HG03439 (cell line): ENCODE results near the gene ZFP69B.

ENCODE experiments used
- ATAC-seq: cut with Tn5 transposase; IDR thresholded peaks from one replicate; pipeline ENCODE4 v1.9.1; 2021; ENCODE audit warnings: mild to moderate bottlenecking, moderate library complexity; ENCODE audit not compliant: unreplicated experiment

ZFP69B gene

DNA sequence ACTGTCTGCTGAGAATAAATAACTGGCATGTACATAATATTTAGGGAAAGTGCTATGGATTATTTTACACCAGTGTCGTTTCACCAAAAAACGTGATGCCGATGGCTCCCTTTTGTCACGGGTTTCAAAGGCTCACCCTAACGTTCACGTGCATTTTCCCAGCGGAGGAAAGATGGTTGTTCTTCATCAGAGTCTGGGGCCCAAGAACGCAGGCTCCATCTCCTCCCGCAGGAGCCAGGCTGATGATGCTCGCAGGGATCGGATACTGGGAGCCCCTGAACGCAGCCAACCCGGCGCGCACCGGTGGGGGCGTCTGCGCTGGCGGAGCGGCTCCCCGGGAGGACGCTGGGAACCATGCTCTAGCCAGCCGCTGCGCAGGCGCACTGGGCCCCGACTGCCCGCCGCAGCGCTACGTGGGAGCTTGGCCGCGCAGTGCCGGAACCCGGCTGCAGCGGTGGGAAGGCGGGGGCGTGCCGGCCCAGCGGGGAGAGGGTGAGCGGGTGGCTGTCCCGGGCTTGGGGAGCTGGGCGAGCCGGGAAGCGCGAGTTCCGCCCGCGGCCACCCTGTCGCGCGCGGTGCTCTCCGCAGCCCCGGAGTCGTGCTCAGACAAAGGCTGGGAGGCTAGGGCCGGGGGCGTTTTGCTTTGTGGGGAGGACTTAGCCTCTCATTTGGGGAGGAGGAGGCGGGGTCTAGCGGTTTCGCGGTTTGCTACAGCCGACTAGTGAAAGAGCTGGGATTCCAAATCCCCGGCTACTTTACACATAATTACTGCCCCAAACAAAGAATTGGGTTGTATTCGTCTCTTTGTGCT is at the start of gene ZFP69B:
ZFP69B (plus strand) TSS at position 793 of the 811 bp plus-strand sequence. CDS start 486 bp downstream, outside the sequence.
- ATAC-seq = peak; percentile 76

DNA sequence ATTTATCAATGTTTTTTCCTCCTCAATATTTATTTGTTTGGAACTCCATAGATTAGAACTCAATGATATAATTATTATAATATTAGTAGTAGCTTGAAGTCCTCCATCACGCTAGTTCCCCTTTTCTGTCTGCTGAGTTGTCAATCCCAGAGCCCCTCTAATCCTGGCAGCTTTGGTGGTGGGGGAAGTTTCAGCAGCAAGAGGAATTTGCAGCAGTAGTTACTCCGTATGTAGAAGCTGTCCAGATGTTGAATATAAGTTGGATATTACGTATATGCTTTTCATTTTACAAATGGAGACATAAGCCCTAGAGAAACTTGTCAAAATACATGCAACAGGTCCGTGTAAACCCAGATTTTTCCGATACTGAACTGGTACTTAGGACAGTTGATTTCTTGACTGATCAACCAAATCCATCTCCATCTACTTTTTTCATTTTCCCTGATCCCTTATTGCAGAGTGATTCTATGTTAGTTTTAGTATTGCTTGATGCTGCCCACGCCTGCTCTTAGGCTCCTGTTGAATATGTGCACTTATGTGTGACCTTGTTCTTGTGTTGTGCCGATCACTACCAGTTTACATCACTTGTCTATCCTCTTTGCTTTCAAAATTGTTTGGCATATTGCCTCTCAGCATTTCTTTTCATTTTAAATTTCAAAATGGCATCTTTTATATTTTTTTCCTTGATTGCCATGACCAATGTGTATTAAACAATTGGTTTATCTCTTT is 48.6 kb upstream of the ZFP69B start:
- no peak for ATAC-seq

DNA sequence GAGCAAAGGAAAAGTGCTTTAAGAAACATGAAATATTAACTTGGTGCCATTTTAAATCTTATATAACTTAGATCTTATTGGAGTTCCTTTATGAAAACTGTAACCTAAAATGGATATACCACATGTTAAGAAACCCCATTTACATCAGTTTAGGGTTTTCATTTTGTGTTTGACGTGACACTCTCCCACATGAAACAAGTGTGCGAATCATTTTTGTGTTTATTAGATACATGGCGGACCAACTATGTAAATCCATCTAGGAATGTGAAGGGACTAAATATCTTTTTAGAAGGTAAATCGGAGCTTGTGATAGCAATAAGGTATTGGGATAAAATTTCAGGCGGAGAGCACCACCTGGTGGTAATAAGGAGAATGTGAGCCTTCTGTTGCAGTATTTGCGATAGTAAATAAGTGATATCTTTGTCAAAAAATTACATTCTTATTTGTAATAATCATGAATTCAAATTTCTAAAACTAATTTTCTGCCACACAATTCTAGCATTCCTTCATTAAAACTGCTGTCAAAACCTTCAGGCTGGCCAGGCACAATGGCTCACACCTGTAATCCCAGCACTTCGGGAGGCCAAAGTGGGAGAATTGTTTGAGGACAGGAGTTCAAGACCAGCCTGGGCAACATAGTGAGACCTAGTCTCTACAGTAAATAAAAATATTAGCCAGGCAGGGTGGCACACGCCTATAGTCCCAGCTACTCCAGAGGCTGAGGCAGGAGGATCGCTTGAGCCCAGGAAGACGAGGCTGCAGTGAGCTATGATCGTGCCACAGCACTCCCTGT is 45.4 kb upstream of the ZFP69B start:
- ATAC-seq = no peak

DNA sequence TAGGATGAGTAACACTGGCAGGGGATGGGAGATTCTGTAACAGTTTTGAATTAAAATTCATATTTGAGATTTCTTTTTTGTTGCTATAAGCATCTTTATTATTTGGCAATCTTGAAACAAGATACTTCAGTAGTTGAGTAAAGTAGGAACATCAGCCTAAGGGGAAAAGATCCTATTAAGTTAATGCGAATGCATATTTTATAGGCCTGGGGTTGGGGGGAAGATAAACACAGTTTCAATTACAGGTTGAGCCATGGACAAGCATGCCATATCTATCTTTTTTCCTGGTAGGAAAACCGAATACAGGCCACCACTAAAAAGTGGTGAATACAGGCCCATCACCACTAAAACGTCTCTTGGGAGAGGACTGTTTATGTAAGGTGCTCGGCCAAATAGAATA is 44.5 kb upstream of the ZFP69B start:
- no peak for ATAC-seq

DNA sequence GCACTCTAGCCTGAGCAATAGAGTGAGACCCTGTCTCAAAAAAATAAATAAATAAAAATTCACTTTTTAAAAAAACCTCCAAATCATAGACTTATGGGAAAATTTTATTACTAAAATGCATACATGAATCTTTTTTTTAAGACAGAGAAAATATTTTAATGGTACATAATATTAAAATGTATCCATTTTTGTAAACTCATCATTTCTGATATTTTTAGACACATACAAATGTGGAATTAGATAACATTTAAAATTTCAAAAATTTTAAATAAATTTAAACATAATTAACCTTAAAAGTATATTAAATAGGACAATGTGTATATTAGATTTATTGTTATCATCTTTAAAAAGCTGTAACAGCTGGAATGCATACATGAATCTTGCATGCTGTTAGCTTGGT is 42.8 kb upstream of the ZFP69B start:
- ATAC-seq = no peak

DNA sequence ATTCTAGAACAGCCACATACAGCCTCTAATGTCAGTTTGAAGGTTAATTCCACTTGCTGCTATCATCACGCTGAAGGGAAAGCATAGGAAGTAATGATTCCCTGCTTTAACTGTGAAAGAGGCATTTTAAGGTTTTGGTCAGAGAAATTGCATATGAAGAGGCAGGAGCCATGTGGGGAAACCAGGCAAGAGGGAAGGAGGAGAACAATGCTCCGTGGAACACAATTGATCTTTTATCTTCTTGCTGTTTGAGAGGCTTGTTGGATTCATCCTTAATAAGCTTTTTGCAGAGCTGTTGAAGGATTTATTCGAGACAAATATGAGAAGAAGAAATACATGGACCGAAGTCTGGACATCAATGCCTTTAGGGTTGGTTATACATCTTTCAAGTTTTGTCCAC is 40.8 kb upstream of the ZFP69B start:
- no peak for ATAC-seq

DNA sequence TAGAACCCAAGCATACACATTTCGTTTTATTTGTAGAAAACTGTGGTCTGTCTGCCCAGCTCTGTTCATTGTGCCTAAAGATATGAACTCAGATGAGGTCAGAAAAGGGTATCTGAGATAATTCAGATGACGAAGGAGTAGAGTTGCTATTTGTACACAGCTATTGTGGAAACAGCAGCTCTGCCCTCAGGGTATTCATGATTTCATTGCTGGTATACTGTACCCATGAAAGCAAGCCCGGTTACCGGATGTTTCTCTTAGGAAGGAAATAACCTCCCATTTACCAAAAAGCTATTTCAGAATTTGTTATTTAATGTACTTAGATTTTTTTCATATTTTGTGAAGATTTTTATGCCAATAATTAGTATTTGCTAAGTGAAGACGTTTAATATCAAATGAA is 39.0 kb upstream of the ZFP69B start:
- ATAC-seq = no peak

DNA sequence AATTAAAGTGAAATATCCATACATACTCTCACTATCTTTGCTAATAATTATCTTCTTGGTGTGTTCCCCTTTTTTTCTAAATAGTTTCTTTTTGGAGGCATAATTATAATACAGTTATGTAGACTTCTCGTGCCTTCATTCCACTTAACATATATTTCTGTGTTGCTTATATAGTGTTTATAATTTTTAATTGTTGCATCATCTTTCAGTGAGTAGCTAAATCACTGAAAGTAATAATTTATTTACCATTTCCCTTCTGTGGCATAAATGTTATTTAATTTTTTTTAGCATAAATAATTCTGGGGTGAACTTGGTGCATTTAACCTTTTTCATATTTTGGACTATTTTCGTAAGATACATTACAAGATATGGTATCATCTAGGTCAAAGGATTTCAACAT is 38.4 kb upstream of the ZFP69B start:
- no peak for ATAC-seq

DNA sequence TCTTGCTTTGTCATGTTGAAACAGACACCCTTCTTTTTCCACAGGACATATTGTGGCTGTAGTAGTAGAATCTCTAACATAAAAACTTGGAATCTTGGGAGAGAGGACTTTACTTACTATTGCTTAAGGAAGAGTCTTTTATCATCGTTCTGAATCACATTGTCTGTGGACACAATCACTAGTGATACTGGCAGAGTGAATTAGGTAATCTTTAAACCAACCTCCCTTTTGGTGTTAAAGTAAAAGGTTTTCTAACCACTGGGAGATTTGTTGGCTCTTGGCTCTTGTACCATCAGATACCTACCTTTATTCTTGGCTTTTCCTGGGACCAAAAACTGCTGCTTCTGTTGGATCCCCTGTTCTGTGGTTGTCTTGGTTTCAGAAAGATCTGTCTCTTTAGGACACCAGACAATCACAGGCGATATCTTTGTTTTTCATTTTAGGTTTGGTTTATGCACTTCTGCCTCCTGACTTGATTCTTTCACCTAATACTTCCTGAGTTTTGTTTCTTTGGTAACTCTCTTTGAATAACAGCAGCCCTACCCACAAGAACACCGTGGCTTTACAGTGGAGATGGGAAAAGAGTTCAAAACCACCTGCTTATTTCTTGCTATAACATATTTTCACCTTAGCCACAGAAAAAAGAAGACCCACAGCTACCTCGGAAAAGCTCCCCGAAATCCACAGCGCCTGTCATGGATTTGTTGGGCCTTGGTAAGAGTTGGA is 36.6 kb upstream of the ZFP69B start:
- ATAC-seq = no peak

DNA sequence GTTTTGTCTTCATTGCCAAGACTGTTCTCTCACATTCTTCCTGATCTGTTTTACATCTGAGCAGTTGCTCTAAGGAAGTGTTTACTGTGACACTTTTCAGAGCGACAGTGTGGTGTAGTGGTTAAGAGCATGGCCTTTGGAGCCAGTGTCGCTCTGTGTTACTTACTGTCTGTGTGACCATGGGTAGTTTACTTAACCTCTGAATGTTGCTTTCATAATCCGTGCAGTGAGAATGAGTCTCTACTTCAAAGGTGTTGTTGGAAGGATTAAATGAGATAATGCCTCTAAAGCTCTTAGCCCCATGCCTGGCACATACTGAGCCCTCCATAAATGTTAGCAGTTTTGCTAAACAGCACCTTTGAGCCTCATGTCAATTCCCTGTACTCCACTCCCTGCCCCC is 35.9 kb upstream of the ZFP69B start:
- ATAC-seq = no peak

DNA sequence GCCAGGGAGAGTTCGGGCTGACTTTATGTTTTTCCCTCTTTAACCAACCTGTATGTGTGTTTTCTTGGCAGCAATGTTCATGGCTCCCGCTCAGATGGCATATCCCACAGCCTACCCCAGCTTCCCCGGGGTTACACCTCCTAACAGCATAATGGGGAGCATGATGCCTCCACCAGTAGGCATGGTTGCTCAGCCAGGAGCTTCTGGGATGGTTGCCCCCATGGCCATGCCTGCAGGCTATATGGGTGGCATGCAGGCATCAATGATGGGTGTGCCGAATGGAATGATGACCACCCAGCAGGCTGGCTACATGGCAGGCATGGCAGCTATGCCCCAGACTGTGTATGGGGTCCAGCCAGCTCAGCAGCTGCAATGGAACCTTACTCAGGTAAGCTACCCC is 33.6 kb upstream of the ZFP69B start:
- no peak for ATAC-seq

DNA sequence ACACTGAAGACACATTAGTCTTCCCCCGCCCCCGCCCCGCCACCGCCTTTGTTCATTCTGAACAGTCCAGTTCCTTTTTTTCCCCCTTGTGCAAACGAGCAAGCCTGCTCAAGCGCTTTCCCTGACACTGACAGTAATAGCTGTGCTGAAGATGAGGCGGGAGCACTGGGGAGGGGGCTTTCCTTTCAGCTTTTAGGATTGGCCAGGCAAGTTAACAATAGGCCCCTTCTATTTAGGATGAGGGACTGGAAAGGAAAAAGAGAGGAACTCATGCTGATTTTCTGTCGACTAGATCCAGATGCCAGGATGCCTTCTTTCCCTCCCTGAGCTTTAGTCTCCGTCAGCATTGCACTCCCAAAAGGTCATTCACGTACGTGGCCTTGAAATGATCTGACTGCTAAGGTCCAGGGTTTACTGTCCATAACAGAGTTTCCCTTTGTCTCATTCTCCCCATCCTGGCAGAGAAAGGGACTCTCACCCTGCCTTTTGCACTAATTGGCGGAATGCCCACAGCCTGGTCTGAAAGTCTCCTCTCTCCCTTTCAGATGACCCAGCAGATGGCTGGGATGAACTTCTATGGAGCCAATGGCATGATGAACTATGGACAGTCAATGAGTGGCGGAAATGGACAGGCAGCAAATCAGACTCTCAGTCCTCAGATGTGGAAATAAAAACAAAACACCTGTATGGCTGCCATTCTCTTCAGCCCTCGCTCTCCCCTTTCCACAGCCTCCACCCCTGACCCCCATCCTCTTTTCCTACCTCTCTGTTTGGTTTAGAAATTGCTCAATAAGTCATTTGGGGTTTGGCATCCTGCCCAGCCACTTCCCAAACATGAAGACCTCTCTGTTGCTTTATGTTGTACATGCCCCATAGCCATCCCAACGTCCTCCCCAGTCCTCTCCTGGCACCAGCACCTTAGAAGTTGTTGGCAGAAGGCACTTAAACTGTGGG is 28.6 kb upstream of the ZFP69B start:
- no peak for ATAC-seq

DNA sequence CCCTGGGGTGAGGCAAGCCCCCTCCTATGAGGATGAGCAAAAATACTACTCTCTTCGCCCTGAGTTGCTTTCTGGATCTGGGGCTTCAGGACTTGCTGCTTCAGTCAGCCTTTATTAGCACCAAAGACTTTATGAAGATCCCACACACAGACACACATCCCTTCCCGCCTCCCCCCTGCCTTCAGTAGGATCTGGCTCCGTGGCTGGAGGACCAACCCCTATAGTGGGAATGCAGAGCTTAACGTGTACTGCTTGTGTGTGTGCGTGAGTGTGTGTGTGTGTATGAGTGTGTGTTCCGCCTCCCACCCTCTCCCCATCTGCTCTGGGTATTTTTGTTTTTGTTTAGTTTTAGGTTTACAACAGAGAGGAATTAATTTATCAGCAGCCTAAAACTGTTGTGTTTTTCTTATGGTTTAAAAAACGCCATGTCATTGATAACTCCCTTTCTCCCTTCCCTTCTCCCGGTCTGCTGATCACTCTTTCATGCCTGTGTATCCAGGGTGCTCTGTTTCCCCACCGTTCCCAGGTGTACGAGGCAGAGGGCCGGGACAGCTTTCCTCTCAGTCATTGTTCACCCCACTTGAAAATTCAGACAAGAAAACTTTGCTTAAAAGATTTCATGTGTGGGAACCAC is 27.5 kb upstream of the ZFP69B start:
- ATAC-seq = no peak

DNA sequence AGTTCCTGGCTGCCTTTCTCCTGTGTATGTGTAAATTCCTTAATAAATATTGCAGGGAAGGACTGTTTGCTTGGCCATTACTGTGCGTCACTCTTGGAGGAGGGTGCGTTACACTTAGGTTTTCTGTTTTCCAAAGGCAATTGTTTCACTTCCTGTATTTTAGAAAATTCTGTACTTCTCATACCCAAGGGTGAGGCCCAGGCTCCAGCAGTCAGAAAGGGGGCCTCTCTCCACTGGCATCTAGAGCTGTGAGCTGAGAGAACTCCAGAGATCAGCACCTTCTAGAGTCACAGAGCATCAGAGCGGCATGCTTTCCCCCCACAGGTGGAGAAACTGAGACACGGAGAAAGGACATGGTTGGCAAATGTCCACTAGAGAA is 27.0 kb upstream of the ZFP69B start:
- ATAC-seq = no peak

DNA sequence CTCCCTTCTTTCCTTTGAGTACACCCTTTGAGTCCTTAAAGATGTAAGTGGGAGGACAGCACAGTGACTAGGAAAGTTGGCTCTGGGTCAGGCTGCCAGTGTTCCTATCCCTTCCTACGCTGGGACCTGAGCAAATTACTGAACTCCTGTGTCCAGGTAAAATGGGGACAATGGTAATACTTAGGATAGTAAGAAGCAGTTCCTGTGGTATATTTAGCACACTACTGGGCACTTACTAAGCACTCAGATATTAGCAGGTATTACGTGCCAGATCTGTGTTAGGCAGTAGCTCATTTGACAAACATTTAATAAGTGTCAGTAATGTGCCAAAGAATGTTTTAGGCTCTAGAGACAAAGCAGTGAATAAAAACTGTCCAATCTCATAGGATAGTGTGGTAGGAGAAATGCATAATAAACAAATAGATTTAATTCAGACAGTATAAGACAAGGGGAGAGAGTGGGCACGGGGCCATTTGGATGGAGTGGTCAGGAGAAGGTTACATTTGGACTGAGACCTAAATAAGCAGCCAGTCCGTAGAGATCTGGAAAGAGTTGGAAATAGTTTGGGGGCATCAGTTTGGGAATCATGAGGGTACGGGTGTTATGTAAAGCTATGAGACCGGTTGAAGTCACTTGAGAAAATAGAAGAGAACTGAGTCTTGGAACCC is 26.2 kb upstream of the ZFP69B start:
- ATAC-seq = no peak

DNA sequence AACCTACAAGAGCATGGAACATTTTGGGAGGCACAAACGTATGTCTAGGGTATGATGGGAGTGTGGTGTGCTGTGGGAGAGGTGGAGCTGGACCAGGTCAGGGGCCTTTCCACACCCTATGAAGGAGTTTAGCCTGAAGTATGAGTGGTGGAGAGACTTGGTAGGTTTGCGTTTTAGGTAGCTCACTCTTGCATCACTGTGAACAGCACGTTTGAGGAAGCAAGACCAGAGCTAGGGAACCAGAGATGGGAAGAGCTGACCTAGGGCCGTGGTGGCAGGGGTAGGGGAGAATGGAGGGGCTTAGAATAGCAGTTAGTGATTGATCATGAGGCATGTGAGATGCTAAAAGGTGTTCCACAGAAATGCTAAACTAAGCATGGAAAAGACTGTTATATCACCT is 25.1 kb upstream of the ZFP69B start:
- no peak for ATAC-seq

DNA sequence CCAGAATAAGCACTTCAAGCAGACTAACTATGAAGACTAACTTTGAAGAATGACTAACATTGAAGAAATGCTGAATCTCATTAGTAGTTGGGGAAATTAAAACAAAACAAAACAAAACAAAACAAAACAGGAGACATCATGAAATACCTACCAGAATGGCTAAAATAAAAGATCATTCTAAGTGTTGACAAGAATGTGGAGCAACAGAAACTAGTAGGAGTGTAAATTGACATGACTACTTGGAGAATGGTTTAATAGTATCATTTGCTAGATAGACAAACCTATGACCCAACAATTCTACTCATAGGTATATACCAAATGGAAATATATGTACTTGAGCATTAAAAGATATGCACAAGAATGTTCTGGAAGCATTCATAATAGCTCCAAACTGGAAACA is 18.9 kb upstream of the ZFP69B start:
- ATAC-seq = no peak

DNA sequence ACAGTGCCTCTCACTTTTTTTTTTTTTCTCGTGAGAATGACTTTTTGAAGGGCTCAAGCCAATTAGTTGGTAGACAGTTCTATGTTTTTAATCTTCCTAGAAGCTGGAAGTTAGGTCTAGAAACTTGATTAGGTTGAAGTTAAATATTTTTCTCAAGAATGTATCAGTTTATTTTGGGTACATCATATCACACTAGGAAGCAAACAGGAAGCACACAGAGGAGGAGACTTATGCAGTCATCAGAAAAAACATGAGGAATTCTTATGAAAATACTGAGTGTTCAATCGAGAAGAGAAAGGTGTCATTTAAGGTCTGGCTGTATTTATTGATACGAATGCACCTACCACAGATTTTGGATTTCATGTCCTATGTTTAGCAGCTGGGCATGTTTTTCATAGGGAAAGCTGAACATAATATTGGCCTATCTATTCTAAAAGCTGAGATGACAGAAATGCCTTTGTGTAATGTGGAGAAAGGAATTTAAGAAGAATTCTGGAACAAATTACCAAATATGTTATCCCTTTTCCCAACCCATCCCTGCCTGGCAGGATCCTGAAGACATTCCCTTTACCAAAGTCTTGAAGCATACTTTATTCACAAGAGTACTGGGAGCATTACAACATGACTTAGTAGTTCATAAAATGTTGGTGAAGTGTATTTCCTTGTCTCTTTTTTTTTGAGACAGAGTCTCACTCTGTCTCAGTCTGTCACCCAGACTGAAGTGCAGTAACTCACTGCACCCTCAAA is 17.5 kb upstream of the ZFP69B start:
- no peak for ATAC-seq
